ENCODE measurements around the gene SMPD4. TPM values are rescaled to one million over a fixed set of nuclear protein-coding genes. Genes with fewer than 3 reads are reported as not detected.
"Not testable (repeated sequence)": the region's sequence is repeated elsewhere in the genome, so short reads cannot be mapped to it uniquely, and the experiment has no call there.

SMPD4 gene
- total and polyA plus RNA-seq, 2 experiments from 2014 or later = 28.1 to 47.9 TPM

- H2AFZ ChIP-seq; H3K4me3 ChIP-seq; H3K4me2 ChIP-seq; H3K4me1 ChIP-seq (ENCODE audit: insufficient read depth); H3K9me3 ChIP-seq (ENCODE audit: low read depth); H3K27me3 ChIP-seq; H4K20me1 ChIP-seq (ENCODE audit: insufficient read depth, poor library complexity, severe bottlenecking); H3K9me2 ChIP-seq (replicated peaks; ENCODE audit: insufficient read depth); H3K79me2 ChIP-seq; H3K36me3 ChIP-seq (replicated peaks; ENCODE audit: insufficient read depth, low read depth); DNase-seq (ENCODE audit: low spot score); H3K27ac ChIP-seq: not testable (repeated sequence)
- WGBS (ENCODE audit: low lambda C conversion rate, missing lambda C conversion rate) = 89% methylated on average over 22 of the region's 22 CpGs
Observed at GRCh38 chr2:130193824-130194223, 12.4 kb upstream of the SMPD4 start.

GRCh38 chr2:130192451-130192850 is 11.0 kb upstream of the SMPD4 start:
- not testable (repeated sequence) for DNase-seq (ENCODE audit: low spot score); H3K36me3 ChIP-seq (replicated peaks; ENCODE audit: insufficient read depth, low read depth); H2AFZ ChIP-seq; H3K9me2 ChIP-seq (replicated peaks; ENCODE audit: insufficient read depth); H4K20me1 ChIP-seq (ENCODE audit: insufficient read depth, poor library complexity, severe bottlenecking); H3K4me1 ChIP-seq (ENCODE audit: insufficient read depth); H3K4me3 ChIP-seq; H3K27ac ChIP-seq; H3K79me2 ChIP-seq; H3K9me3 ChIP-seq (ENCODE audit: low read depth); H3K4me2 ChIP-seq; H3K27me3 ChIP-seq
- WGBS (ENCODE audit: low lambda C conversion rate, missing lambda C conversion rate) = 80% methylated on average over 3 of the region's 3 CpGs

- H3K4me3 ChIP-seq; H3K36me3 ChIP-seq (replicated peaks; ENCODE audit: insufficient read depth, low read depth); DNase-seq (ENCODE audit: low spot score); H3K9me3 ChIP-seq (ENCODE audit: low read depth); H4K20me1 ChIP-seq (ENCODE audit: insufficient read depth, poor library complexity, severe bottlenecking); H3K9me2 ChIP-seq (replicated peaks; ENCODE audit: insufficient read depth); H3K27ac ChIP-seq; H3K27me3 ChIP-seq; H2AFZ ChIP-seq; H3K4me2 ChIP-seq; H3K4me1 ChIP-seq (ENCODE audit: insufficient read depth); H3K79me2 ChIP-seq: not testable (repeated sequence)
- 95% methylated on average over 6 of the region's 6 CpGs for WGBS (ENCODE audit: low lambda C conversion rate, missing lambda C conversion rate)
Observed at GRCh38 chr2:130191319-130191718, 9.9 kb upstream of the SMPD4 start.

- Histone ChIP-seq H3K27me3 (no peaks in the 10 kb centered on the region), H3K79me2 (no peaks in the 10 kb centered on the region), H4K20me1 (ENCODE audit: insufficient read depth, poor library complexity, severe bottlenecking) (no peaks in the 10 kb centered on the region), H3K27ac (no peak overlapping the region), H3K4me1 (ENCODE audit: insufficient read depth) (no peaks in the 10 kb centered on the region), H3K36me3 (replicated peaks; ENCODE audit: insufficient read depth, low read depth) (no peaks in the 10 kb centered on the region), H3K4me2 (no peak overlapping the region), H2AFZ (no peak overlapping the region), H3K9me2 (replicated peaks; ENCODE audit: insufficient read depth) (no peaks in the 10 kb centered on the region), H3K4me3 (no peak overlapping the region), H3K9me3 (ENCODE audit: low read depth) (no peaks in the 10 kb centered on the region)
- DNase-seq (ENCODE audit: low spot score) = no peak
- no peak for TF ChIP-seq EZH2 (IDR thresholded peaks at IDR 0.05; ENCODE audit: borderline replicate concordance)
- TF ChIP-seq CTCF (IDR thresholded peaks at IDR 0.05; ENCODE audit: poor library complexity) = no peak
- TF ChIP-seq EZH2phosphoT487 (IDR thresholded peaks at IDR 0.05; ENCODE audit: low read depth, severe bottlenecking, unreplicated experiment) = no peak
- 94% methylated on average over 15 of the region's 15 CpGs for WGBS (ENCODE audit: low lambda C conversion rate, missing lambda C conversion rate)
Observed at GRCh38 chr2:130190237-130190636, 8.8 kb upstream of the SMPD4 start.

- not testable (repeated sequence) for H3K4me2 ChIP-seq; H3K27ac ChIP-seq; H3K36me3 ChIP-seq (replicated peaks; ENCODE audit: insufficient read depth, low read depth); H3K4me3 ChIP-seq; H3K4me1 ChIP-seq (ENCODE audit: insufficient read depth); H3K27me3 ChIP-seq; H4K20me1 ChIP-seq (ENCODE audit: insufficient read depth, poor library complexity, severe bottlenecking); DNase-seq (ENCODE audit: low spot score); H3K9me3 ChIP-seq (ENCODE audit: low read depth); H2AFZ ChIP-seq; H3K9me2 ChIP-seq (replicated peaks; ENCODE audit: insufficient read depth)
- peaks cover 10% of the 10 kb centered on the region for H3K79me2 ChIP-seq
- 79% methylated on average over 4 of the region's 4 CpGs for WGBS (ENCODE audit: low lambda C conversion rate, missing lambda C conversion rate)
Observed at GRCh38 chr2:130188958-130189357, 7.6 kb upstream of the SMPD4 start.

- H3K4me3 ChIP-seq; H3K9me2 ChIP-seq (replicated peaks; ENCODE audit: insufficient read depth); H3K27ac ChIP-seq; H2AFZ ChIP-seq; H3K9me3 ChIP-seq (ENCODE audit: low read depth); DNase-seq (ENCODE audit: low spot score); H3K4me2 ChIP-seq; H3K36me3 ChIP-seq (replicated peaks; ENCODE audit: insufficient read depth, low read depth); H4K20me1 ChIP-seq (ENCODE audit: insufficient read depth, poor library complexity, severe bottlenecking); H3K27me3 ChIP-seq: not testable (repeated sequence)
- H3K79me2 ChIP-seq = peaks cover 18% of the 10 kb centered on the region
- WGBS (ENCODE audit: low lambda C conversion rate, missing lambda C conversion rate) = 89% methylated on average over 17 of the region's 17 CpGs
- peaks cover 13% of the 10 kb centered on the region for H3K4me1 ChIP-seq (ENCODE audit: insufficient read depth)
Observed at GRCh38 chr2:130187859-130188792, 6.7 kb upstream of the SMPD4 start.

All from hepatocyte (in vitro differentiated cells).